Fibroblast of skin of scalp (primary cell): ENCODE data around the gene THEMIS2. TPM values are rescaled to one million over a fixed set of nuclear protein-coding genes. Genes with fewer than 3 reads are reported as not detected.
"Not testable (repeated sequence)": the region's sequence is repeated elsewhere in the genome, so short reads cannot be mapped to it uniquely, and the experiment has no call there.

Source experiments
- DNase-seq: peaks from one replicate; pipeline ENCODE4 v3.0.0-alpha.2; 2013
- polyA plus RNA-seq, 2 experiments: library from polyadenylated mRNA; unstranded; fragments of 120-200 nt; gene quantifications; one replicate each; pipeline ENCODE4 v1.2.1, GENCODE V29; 2013; ENCODE audit not compliant: insufficient read length in 2 of 2

THEMIS2 gene
- 3.0 TPM for polyA plus RNA-seq (2013, experiment 1 of 2; ENCODE audit: insufficient read length)
- 2.3 TPM for polyA plus RNA-seq (2013, experiment 2 of 2; ENCODE audit: insufficient read length)

DNA sequence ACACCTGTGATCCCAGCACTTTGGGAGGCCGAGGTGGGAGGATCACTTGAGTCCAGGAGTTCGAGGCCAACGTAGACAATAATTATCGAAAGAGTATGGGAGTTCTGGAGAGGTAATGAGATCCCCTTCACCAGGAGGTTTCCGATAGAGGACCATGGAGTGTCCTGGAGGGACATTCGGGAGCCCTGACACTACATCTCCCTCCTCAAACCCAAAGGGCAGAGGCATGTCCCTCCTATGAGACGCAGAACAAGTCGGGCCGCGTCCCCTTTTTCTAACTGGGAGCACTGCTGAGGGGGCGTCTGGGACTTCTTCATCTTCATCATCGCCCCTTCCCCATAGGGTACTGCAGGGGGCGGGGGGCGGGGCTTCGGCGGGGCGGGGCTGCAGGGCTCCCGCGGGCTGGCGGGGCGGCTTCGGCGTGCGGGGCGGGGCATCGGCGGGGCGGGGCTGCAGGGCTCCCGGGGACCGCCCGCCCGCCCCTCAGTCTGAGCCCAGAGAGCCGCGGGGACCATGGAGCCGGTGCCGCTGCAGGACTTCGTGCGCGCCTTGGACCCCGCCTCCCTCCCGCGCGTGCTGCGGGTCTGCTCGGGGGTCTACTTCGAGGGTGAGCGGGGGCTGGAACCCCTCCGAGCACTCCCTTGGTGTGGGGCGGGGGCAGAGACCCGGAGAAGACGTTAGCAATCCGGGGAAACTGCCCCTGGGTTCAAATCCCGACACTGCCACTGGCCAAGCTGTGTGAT is at the start of gene THEMIS2:
Gene THEMIS2 (plus strand): TSS at position 486 of the 743 bp plus-strand sequence. CDS start 28 bp downstream, at position 514.
- peak; percentile 50 for DNase-seq

GRCh38 chr1:27823784-27824183 is 48.6 kb upstream of the THEMIS2 start:
- DNase-seq = no peak

DNA sequence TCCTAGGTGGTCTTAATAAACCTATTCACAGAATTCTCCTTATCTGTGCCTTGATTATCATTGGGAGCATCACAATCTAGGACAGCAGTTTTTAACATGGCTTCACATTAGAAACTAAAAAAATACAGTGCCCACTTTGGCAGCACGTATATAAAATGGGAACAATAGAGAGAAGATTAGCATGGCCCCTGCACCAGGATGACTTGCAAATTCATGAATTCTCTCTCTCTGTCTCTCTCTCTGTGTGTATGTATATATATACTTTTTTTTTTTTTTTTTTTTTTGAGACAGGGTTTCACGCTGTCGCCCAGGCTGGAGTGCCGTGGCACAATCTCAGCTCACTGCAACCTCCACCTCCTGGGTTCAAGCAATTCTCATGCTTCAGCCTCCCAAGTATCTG is 47.9 kb upstream of the THEMIS2 start:
- DNase-seq = no peak

DNA sequence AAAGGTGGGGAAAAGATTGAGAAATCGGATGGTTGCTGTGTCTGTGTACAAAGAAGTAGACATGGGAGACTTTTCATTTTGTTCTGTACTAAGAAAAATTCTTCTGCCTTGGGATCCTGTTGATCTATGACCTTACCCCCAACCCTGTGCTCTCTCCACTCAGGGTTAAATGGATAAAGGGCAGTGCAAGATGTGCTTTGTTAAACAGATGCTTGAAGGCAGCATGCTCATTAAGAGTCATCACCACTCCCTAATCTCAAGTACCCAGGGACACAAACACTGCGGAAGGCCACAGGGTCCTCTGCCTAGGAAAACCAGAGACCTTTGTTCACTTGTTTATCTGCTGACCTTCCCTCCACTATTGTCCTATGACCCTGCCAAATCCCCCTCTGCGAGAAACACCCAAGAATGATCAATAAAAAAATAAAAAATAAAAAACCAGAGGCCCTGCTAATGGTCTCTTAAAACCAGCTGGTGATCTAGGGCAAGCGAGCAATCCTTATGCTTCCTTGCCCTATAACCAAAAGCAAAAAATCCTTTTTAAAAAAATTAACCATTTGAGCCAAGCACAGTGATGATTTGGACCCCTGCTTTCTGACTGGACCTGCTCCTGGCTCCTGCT is 42.9 kb upstream of the THEMIS2 start:
- not testable (repeated sequence) for DNase-seq

- DNase-seq = peak; percentile 97
These were observed 41.5 kb upstream of the THEMIS2 start, which contains the start of gene PPP1R8 for GRCh38 chr1:27830621-27831440. Gene PPP1R8, plus strand, starts transcription at chr1:27830782. Its CDS starts 54 bp downstream, at chr1:27830836.

GRCh38 chr1:27831568-27832410 is 40.6 kb upstream of the THEMIS2 start:
- DNase-seq = no peak

DNA sequence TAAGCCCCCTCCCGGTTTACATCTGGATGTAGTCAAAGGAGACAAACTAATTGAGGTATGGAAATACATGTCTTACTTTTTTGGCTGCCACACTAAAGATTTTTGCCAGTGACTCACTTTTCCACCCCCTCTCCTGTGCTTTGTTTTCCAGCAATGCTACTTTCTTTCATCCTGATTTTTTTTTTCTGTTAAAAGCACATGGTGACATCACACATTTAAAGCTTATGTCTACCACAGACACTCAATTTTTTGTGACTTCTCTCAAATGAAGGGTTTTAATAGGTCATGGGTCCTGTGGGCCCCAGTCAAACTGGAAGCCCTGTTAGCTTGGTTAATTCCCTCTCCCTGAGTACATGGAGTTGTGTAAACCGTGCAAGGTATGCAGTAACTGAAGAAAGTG is 39.6 kb upstream of the THEMIS2 start:
- peak; percentile 28 for DNase-seq

- DNase-seq = no peak
These were observed 38.9 kb upstream of the THEMIS2 start for GRCh38 chr1:27833470-27833869.

- DNase-seq = no peak
These were observed 37.3 kb upstream of the THEMIS2 start for GRCh38 chr1:27835046-27835445.

DNA sequence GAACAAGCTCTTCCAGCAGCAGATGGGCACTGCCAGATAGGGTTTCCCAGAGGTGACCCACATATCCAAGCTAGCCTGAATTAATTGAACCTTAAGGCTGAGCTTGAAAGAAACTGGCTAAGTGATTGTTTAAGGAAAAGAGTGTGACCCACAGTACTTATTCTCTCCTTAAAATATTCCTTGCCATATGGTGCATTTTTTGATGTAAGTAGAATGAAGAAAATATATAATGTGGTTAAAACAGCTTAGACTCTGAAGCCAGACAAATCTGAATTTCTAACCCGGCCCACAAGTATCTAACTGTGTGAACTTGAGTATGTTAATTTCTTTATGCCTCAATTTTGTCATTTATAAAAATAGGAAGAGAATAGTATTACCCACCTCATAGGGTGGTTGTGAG is 36.8 kb upstream of the THEMIS2 start:
- no peak for DNase-seq

DNA sequence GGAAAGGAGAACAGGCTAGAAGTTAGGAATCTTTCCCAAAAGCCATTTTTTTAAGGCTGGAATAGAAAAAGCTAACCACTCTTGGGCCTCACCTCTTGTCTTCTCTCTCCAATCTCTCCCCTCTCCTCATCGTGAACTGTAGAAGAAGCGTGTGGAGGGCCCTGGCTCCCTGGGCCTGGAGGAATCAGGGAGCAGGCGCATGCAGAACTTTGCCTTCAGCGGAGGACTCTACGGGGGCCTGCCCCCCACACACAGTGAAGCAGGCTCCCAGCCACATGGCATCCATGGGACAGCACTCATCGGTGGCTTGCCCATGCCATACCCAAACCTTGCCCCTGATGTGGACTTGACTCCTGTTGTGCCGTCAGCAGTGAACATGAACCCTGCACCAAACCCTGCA is 22.4 kb upstream of the THEMIS2 start:
- DNase-seq = no peak

- no peak for DNase-seq
These were observed 17.3 kb upstream of the THEMIS2 start for GRCh38 chr1:27855085-27855484.

DNA sequence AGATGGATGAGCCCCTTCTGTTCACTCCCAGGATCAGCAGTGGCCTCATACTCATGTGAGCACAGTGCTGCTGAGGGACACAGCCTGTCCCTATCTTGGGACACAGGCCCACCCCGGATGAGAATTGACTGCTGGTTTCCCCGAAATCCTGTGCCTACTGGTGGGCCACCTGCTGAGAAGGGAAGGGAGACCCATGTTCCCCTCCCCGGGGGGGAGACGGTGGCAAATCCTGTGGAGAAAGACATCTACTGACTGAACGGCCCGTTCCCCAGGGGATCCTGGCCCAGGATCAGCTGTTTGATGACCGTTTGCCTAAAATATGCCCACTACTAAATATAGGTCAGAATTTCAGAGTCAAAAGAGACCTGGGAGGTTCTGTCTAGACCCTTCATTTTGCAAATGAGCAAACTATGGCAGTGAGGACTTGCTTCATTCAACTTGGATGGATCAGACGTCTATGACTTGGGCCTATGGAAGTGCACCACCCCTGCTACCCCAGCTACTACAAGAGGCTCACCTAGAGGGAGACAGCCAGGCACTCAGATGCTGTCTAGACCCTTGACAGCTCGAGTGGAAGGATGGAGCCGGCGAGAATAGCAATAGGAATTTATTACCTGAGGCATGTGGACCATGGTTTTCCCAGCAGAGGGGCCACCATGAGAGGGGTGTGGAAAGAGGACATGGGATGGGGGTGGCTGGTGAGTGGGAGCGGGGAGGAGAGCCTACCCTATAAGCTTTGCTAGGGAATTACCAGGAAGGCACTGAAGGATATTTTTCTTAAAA is 15.6 kb upstream of the THEMIS2 start:
- no peak for DNase-seq

- DNase-seq = not testable (repeated sequence)
These were observed 14.8 kb upstream of the THEMIS2 start for GRCh38 chr1:27857552-27857951.

GRCh38 chr1:27858072-27858948 is 14.0 kb upstream of the THEMIS2 start:
- peak; percentile 85 for DNase-seq

- no peak for DNase-seq
These were observed 13.3 kb upstream of the THEMIS2 start for GRCh38 chr1:27858949-27859576.

DNA sequence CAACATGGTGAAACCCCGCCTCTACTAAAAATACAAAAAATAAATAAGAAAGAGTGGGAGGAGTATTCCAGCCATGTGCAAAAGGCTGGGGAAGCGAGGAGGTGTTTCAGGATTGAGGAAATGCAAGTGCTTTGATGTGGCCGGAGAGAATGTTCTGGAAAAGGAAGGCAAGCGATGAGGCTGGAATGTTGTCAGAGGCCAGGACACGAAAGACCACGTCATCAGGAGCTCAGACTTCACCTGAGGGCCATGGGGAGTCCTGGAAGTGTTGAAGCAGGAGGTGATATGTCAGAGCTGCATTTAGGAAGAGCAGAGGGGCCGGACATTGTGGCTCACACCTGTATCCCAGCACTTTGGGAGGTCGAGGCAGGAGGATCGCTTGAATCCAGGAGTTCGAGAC is 10.9 kb upstream of the THEMIS2 start:
- DNase-seq = no peak

- DNase-seq = no peak
These were observed 10.3 kb upstream of the THEMIS2 start for GRCh38 chr1:27862004-27862403.

DNA sequence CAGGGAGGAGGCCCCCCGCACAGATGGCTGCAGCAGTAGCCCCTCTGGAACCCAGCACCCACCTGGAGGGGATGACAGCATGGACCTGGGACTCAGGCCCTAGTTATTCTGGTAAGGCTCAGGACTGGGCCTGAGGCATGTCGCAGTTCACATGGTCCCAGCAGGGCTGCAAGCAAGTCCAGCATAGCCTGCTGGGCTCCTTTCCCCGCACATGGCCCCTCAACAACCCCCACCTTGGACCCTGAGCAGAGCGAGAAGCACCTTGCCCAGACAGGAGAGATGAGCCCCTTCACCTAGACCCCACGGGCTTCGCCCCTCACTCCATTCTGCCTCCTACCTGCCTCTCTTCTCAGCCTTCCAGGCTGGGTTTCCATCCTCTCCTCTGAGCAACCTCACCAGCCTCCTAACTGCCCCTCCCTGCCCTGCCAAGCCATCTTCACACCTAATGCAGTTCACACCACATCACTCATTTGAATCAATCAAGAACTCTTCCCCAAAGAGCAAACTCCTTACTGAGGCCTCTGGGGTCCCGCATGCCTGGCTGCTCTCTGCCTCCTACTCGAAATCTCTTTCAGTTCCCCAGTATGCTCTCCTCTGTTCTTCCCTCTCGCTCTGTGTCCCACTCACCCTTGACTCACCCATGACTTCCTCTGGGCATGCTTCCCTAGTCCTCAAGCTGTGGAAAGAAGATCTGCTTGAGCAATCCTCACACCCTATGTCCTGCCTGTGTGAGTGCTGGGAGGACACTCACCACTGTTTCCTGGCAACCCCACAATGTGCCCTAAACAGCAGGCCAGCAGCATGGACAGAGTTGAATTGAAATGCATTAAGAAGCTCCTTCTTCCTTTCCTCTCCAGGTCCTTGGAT is 9.4 kb upstream of the THEMIS2 start:
- DNase-seq = peak; percentile 91
